ENCODE results near the gene OR13A1.
"Not testable (repeated sequence)": the region's sequence is repeated elsewhere in the genome, so short reads cannot be mapped to it uniquely, and the experiment has no call there.

The OR13A1 gene

DNA sequence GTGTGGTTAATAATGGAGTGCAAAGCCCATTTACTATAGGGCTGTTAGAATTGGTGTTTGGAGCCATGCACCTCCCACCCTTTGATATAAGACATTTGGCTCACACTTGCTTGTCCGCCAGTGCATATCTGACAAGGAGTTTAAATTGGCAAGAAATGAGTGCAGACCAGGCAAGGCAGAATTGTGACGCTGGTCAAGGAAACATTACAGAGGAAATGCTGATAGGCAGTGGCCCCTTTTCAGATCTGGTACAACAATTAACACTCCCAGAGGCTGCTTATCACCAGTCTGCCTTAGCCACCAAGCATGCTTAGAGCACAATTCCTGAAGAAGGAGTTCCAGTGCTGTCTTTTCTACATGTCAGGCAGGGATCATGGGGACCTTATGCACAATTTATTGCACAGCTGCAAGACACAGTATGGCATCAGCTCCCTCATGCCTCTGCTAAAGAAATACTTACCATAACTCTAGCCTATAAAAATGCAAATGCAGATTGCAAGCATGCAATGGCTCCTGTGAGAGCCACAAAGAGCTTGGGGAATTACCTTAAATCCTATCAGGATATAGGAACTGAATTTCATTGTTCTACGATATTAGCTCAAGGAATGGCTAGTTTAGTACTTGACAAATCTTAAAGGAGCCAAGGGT lies 35.2 kb downstream of the OR13A1 start:
- DNase-seq: no peak

DNA sequence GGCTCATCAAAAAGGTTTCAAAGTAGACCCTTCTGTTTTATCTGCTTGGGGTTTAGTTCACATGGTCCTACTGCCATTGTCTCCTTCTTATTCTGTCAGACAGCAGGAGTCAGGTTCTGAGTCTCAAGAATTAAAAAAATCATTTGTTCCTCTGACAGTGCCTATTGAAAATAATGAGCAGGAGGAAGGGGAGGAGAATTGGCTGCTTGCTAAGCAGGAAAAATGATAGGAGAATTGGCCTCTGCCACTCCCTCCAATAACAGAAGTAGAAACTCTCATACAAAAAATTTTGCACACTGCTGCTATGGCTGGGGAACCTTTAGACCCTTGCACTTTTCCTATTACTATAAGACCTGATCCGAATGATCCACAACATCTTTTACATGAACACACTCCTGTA lies 35.7 kb downstream of the OR13A1 start:
- DNase-seq: no peak

DNA sequence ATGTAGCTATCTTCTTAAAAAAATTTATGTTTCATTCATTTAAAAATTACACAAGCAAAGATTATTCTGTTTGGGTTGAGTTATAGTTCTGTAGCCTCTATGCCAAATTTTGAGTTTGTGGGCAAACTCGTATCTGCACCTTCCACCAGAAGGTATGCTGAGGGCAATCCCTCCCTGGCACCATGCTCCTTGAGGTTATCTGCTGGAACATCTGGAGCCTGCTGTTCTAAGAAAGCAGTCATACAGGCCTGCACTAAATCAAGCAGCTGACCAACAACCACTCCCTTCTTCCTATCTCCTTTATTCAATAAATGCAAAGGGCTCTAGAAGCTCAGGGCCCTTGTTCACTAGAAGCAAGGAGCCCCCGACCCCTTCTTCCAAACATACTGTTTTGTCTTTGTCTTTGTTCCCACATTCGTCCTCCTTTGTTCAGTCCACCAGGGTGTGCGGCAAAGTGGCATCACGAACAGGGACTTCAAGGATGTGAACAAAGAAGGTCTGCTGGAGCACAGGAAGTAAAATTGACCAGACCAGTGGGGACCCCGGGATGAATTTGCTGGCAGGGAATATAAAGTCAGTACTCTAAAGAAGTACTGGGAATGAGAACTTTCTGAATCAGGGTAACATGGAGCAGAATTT lies 36.4 kb downstream of the OR13A1 start:
- no peak for DNase-seq

DNA sequence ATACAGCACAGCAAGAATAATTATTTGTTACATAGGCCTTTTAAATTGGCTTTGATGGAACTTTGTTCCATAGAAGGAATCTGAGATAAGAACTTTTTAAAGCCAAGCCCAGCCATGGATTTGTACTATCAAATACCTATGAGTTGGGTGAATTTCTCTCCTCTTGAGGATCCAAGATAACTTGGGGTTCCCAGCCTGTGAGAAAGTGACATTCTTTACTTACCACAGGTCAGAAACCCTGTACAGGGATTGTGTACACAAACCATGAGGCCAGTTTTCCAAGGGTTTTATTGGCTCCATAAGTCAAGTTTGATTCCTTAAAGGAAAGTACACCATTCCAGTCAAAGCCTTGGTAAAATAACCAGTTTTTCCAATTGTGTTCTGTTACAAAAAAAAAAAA lies 39.3 kb downstream of the OR13A1 start:
- DNase-seq: not testable (repeated sequence)

DNA sequence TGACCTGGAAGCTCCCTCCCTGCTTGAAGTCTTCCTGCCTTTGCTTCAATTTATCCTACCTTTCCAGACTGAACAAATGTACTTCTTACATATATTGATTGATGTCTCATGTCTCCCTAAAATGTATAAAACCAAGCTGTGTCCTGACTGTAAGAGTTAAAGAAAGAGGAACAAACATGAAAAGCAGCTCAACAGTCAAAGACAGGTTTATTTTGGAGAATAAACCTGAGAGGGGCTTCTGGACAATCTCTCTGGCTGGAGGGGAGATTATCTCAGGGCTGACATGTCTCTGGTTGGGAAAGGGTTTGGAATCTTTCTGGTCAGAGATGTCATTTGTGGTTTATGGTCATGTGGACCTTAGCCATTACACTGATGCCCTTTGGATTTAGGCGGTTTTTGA lies 41.0 kb downstream of the OR13A1 start:
- no peak for DNase-seq

DNA sequence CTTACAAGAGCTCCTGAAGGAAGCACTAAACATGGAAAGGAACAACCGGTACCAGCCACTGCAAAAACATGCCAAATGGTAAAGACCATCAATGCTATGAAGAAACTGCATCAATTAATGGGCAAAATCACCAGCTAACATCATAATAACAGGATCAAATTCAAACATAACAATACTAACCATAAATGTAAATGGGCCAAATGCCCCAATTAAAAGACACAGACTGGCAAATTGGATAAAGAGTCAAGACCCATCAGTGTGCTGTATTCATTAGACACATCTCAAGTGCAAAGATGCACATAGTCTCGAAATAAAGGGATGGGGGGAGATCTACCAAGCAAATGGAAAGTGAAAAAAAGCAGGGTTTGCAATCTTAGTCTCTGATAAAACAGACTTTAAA lies 47.6 kb downstream of the OR13A1 start:
- DNase-seq: not testable (repeated sequence)

DNA sequence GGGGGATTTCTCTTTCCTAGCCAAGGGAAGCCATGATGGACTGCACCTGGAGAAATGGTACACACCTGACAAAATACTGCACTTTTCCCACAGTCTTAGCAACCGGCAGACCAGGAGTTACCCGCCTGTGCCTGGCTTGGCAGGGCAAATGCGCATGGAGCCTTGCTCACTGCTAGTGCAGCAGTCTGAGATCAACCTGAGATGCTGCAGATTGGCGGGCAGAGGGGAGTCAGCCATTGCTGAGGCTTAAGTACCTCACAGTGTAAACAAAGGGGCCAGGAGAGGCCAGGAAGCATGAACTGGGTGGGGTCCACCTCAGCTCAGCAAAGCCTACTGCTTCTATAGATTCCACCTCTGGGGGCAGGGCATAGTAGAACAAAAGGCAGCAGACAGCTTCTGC lies 49.4 kb downstream of the OR13A1 start:
- no peak for DNase-seq

DNA sequence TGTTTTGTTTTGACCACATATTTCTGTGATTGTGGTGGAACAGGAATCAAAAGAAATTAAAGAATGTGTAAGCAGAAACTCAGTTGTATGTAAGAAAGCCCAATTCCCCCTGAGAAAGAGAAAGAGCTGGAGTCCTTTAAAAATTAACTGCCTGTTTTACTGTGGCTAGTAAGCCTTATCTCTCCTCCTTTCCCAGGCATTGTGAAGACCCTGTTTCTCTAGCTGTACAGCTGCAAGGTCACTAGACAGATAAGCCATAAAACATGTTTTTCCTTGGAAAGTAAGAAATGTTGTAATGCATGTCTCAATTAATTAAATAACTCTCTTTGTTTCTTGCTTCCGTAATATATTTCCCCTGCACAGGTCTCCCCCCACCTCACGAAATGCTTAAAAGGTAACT lies 53.5 kb downstream of the OR13A1 start:
- no peak for DNase-seq

DNA sequence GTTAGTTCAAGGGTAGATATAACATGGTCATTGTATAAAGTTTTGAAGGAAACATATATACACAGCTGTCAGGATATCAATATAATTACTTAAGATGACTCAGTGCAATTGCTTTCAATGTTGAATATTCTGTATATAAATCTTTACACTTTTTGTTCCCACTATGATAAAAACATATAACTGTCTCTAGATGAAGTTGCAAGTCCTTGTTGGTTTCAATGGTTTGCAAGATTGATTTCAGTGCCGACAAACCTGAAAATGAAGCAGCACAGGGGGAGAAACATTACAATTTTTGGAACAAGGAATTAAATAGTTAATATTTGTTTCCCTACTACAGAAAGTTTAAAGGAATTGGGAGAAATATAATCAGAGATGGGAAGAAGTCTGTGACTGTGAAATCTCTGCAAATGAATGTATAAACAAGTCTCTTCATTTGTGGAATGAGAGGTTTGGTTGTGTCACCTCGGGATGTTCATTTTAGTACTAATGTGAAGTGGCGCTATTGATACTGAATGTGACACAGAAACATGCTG lies 54.1 kb downstream of the OR13A1 start:
- no peak for DNase-seq

DNA sequence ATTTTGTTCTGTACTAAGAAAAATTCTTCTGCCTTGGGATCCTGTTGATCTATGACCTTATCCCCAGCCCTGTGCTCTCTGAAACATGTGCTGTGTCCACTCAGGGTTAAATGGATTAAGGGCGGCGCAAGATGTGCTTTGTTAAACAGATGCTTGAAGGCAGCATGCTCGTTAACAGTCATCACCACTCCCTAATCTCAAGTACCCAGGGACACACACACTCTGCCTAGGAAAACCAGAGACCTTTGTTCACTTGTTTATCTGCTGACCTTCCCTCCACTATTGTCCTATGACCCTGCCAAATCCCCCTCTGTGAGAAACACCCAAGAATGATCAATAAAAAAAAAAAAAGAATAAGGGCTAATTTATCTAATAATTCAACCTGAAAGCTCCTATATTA lies 54.8 kb downstream of the OR13A1 start:
- not testable (repeated sequence) for DNase-seq

DNA sequence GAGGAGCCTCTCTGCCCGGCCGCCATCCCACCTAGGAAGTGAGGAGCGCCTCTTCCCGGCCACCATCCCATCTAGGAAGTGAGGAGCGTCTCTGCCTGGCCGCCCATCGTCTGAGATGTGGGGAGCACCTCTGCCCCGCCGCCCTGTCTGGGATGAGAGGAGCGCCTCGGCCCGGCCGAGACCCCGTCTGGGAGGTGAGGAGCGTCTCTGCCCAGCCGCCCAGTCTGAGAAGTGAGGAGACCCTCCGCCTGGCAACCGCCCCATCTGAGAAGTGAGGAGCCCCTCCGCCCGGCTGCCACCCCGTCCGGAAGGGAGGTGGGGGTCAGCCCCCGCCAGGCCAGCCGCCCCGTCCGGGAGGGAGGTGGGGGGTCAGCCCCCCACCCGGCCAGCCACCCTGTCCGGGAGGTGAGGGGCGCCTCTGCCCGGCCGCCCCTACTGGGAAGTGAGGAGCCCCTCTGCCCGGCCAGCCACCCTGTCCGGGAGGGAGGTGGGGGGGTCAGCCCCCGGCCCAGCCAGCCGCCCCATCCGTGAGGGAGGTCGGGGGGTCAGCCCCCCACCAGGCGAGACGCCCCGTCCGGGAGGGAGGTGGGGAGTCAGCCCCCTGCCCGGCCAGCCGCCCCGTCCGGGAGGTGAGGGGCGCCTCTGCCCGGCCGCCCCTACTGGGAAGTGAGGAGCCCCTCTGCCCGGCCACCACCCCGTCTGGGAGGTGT lies 55.5 kb downstream of the OR13A1 start:
- not testable (repeated sequence) for DNase-seq

DNA sequence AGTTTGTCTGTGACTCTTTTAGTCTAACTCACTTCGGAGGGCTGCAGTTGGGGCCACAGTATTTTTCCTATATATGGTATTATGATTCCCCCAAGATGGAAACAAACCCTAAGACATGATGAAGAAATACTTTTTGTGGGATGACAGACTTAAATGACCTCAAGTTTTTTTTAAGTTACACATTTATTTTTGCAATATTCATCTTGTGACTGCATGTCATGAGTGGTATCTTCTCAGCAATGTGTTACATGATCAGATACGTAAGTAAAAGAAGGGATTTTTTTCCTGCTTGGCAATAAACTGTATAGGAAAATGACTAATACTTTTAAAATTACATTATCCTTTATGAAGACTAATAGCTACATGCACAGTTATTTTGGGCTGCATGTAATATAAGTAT lies 57.8 kb downstream of the OR13A1 start:
- no peak for DNase-seq

DNA sequence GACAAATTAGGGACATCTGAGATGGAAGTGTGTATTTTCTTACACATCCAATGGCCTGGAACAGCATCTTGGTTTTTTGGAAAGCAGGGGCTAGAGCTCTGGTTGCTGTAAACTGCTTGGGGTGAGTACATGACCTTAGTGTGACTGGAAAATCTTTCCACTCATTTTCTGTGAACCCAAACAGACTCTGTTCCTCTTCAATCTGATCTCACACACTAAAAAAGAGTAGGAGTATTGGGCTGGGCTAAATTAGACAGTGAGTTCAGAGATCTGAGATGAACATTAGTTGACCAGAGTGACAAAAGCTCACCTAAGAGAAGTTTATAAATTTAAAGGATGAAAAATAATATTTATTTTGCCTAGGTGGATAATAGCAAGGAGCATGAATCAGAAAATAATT lies 59.2 kb downstream of the OR13A1 start:
- DNase-seq: no peak

DNA sequence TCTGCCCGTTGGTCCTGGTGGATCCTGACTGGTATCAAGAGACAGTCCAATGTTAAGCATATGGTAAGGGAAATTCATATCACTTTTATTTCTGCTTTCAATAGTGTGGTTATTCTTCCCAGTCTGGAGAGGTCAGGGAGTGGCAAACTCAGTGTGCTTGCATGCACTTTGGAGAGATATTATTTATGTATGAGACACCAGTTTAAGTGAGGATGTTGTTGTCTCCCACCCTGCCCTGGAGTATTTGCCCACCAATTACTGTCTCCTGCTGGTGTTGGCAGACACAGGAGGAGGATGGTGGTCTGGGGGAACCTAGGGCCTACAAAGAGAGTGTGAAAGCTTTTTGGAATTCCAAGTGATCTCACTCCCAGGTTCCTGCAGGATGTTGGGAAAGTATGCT lies 59.7 kb downstream of the OR13A1 start:
- DNase-seq: no peak

DNA sequence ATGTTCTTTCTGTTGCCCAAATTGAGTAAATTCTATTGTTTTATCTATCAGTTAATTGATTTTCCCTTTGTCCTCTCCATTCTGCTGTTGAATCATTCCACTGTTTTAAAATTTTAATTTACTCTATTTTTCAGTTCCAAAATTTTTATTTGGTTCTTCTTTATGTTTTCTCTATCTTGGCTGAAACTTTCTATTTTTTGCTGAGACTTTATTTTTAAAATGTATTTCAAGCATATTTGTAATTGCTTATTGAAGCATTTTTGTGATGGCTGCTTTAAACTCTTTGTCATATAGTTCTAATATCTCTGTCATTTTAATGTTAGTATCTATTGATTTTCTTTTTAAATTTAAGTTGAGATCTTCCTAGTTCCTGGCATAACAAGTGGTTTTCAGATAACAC lies 60.5 kb downstream of the OR13A1 start:
- no peak for DNase-seq

DNA sequence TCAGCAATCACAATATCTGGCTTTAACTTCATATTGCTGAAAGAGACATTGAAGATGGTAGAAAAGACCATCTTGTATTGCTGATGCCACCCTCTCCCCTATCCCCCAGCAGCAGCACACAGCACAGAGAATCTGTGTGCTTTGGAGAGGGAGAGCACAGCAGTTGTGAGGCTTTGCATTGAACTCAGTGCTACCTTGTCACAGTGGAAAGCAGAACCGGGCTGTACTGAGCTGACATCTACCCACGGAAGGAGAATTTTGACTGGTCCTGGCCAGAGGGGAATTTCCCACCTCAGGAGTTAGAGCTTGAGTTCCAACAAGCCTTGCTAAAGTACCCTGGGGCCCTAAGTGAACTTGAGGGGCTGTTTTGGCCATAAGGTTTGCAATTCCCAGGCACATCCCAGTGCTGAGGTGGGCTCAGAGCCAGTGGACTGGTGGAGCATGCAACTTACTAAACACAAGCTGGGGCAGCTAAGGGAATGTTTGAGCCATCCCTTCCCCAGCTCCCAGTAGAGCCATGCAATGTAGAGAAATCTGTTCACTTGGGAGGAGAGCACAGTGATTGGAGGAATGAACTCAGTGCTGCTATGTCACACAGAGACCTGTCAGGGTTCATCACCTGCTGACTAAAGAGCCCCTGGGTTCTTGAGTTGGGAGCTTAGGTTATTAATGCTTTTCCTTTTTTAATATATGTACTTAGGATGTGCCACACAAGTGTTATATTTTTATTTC lies 62.1 kb downstream of the OR13A1 start:
- DNase-seq: no peak
